NCI-H187 treated with DMSO at 0.1 percent for 48 hours (cell line): ENCODE data around the gene WDFY3.
"Not testable (repeated sequence)": the region's sequence is repeated elsewhere in the genome, so short reads cannot be mapped to it uniquely, and the experiment has no call there.

Source experiments
- DNase-seq: peaks from one replicate; lab custom pipeline; 2025; lab: John Stamatoyannopoulos, UW

The WDFY3 gene

GRCh38 chr4:84673475-84674240, 292.8 kb downstream of the WDFY3 start:
- DNase-seq = no peak

DNA sequence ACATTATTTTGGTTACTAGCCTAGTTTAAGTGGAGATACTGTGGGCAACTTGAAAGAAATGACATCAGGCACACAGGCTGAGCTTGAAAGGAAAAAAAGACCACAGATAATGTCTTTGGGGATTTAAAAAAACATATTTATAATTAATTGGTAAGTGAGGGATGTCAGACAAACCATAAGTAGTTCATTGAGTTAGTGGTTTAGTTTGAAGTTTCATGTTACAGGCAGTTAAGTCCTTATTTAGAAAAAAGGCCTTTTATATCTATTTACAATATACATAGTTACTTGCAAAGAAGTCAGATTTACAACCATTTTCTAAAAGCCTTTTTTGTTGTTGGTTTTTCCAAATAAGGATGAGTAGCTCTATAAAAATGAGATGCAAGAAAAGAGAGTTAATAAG, 294.3 kb downstream of the WDFY3 start:
- no peak for DNase-seq

DNA sequence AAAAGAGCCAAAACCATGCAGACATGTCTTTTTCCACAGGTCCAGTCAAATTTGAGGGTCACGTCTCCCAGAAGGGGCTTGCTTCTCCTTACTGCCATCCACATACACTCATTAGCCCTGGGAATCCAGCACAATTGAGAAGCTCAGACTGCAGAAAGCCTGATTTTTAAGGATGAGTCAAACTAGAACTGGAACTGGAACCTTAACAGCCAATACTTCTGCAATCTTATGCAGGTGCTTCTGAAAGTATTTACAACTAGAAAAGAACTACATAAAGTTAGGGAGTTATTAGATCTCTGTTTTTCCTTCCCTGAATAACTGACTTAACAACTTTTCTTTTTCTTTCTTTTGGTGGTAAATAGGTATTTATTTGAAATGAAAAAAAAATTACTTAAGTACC, 297.3 kb downstream of the WDFY3 start:
- no peak for DNase-seq

DNA sequence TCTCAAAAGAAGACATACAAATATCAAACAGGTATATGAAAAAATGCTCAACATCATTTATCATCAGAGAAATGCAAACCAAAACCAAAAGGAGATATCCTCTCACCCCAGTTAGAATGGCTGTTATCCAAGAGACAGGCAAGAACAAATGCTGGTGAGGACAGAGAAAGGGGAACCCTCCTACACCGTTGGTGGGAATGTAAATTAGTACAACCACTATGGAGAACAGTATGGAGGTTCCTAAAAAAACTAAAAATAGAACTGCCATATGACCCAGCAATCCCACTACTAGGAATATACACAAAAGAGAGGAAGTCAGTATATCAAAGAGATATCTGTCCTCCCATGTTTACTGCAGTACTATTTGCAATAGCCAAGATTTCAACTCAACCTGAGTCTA, 300.1 kb downstream of the WDFY3 start:
- no peak for DNase-seq

DNA sequence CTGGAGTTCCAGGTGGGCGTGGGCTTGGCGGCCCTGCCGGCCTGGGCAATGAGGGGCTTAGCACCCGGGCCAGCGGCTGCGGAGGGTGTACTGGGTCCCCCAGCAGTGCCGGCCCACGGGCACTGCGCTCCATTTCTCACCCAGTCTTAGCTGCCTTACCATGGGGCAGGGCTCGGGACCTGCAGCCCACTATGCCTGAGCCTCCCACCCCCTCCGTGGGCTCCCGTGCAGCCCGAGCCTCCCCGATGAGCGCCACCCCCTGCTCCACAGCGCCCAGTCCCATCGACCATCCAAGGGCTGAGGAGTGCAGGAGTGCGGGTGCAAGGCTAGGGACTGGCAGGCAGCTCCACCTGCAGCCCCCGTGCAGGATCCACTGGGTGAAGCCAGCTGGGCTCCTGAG, 301.7 kb downstream of the WDFY3 start:
- DNase-seq = not testable (repeated sequence)

GRCh38 chr4:84661191-84661939, 305.1 kb downstream of the WDFY3 start:
- no peak for DNase-seq

- no peak for DNase-seq
Observed at GRCh38 chr4:84660606-84661005, 305.9 kb downstream of the WDFY3 start.

- no peak for DNase-seq
Observed at GRCh38 chr4:84652478-84652877, 314.0 kb downstream of the WDFY3 start.

DNA sequence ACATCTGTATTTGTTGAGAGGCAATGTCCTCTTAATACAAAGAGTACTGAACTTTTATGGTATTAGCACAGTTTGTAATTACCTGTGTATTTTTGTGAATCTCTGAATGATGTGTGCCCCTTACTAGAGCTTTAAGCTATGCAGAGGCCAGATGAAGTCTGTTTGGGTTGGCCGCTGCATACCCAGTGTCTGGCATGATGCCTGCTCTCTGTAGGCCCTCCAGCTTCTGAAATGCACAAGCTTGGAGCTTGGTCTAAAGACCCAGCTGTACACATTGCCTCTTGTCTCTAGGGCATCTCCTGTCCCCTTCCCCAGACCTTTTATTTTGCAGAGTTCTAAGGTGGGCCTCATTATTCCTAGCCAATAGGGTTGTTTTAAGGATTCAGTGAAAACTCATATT, 315.0 kb downstream of the WDFY3 start:
- no peak for DNase-seq

DNA sequence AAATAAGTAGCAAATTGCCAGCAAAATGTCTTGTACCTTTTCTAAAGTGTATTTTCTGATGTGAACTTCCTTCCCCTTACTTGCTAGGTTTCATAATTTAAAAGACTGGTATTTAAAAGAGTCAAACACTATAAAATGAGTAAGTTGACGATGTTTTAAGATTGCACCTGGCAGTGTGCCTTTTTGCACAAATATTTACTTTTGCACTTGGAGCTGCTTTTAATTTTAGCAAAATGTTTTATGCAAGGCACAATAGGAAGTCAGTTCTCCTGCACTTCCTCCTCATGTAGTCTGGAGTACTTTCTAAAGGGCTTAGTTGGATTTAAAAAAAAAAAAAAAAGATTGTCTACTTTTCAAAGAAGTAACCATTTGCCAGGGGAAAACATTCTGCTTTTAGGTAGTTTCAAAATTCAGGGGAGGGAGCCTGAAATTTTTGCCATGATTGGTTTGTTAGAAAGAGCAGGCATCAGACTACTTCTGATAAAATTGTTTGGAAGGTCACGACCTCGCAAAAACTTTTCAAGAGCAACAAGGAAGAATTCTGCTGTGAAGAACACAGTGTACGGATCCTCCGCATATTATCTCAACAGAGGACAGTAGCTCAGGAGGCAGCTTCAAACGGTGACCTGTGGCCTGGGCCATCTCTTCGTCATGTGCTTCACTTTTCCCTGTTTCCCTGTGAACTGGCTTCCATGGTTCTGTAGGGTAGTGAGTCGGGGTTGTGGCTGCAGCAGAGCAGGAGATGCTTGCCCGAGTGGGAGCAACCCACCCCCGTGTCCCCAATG, 317.4 kb downstream of the WDFY3 start:
- DNase-seq = no peak

DNA sequence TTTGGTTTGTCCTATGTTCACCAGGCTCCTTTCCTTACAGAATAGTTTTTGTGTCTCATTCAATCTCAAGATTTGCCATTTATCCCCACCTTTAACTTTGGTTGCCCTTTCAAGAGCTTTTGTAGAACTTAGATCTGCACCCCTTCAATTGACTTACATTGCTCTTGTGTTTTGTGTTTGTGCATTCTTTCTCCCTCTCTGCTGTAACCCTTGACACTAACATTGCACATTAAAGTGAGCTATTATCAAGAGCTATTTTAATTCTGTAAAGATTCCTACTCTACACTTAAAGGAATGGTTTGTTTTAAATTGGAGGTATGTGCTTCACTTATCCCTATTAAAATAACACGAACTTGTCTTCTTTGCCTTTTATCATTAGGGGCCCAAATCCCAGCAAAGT, 318.3 kb downstream of the WDFY3 start:
- DNase-seq = no peak

GRCh38 chr4:84647312-84647884, 319.1 kb downstream of the WDFY3 start:
- DNase-seq = no peak

GRCh38 chr4:84644087-84644486, 322.4 kb downstream of the WDFY3 start:
- DNase-seq = no peak

DNA sequence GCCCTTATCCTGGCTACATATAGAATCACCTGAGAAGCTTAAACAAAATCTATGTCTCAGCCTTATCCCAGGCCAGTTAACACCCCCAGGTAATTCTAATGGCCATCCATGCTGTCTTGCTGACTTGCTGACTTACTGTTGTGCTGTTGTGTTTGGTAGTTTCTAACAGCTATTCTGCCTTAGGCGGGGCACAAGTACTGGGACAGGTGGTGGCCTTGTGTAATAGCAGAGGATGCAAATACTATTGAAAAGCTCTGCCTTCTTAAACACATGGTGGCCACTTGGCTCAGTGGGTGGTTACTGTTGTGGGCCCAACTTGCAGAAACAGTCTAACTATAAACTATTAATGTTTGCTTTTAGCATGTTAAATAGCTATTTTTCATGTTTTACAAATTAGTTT, 327.3 kb downstream of the WDFY3 start:
- DNase-seq = no peak

GRCh38 chr4:84638092-84638491, 328.4 kb downstream of the WDFY3 start:
- DNase-seq = no peak

GRCh38 chr4:84634961-84635360, 331.5 kb downstream of the WDFY3 start:
- DNase-seq = no peak

- DNase-seq = no peak
Observed at GRCh38 chr4:84632092-84632491, 334.4 kb downstream of the WDFY3 start.

- no peak for DNase-seq
Observed at GRCh38 chr4:84631573-84631972, 334.9 kb downstream of the WDFY3 start.

DNA sequence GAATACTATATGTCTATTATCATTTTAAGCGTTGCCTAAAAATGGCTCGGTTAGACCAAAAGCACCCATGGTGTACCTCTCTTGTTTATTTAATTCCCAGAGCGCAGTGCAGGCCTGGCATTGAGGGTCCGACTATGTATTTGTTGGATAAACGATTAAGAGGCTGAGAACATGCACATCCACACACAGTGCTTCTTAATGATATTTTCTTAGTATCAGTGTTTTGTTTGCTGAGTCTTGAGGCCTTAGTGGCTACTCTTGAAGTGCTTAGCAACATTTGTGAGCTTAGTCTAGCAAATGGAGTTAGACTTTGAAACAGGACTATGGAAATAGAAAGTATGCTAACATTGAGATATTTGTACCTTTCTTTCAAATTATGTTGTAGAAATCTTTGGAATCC, 339.8 kb downstream of the WDFY3 start:
- DNase-seq = no peak

GRCh38 chr4:84623661-84624060, 342.8 kb downstream of the WDFY3 start:
- DNase-seq = no peak

GRCh38 chr4:84622959-84623358, 343.5 kb downstream of the WDFY3 start:
- DNase-seq = no peak
